Stimulated activated CD8-positive, alpha-beta memory T cell treated with anti-CD3 and anti-CD28 coated beads, Interleukin-12 subunit alpha, Interleukin-12 subunit beta, amount 100 ng/mL, for 24 hours (primary cell): Measurements from ENCODE around the gene PSME2.

Experiments
- DNase-seq: peaks from one replicate; pipeline ENCODE4 v3.0.0-alpha.2; 2020; ENCODE audit errors: extremely low read depth

The PSME2 gene

GRCh38 chr14:24093901-24094840 lies 52.2 kb downstream of the PSME2 start, which contains the start of gene PCK2:
TSS of gene PCK2 (plus strand) at chr14:24094311. CDS start at chr14:24094406, 95 bp downstream.
- DNase-seq = peak; percentile 65
